ENCODE results near the gene CERK. TPM values are rescaled to one million over a fixed set of nuclear protein-coding genes. Genes with fewer than 3 reads are reported as not detected.

Gene CERK
- total and polyA plus RNA-seq, 2 of the 8 experiments (the other 6 are each of a cell fraction or from before 2014, with no cell fraction given) = 26.6 to 59.0 TPM

- no peak overlapping the region for H3K18ac ChIP-seq (ENCODE audit: extremely low read depth, low read length)
- H3K27me3 ChIP-seq (replicated peaks in 1 of 4; ENCODE audit: control insufficient read depth in 3 of 4, extremely low read depth in 1 of 4, insufficient read depth in 3 of 4, low read length in 3 of 4) = no peaks in the 10 kb centered on the region; a peak in 1 of 7 replicates
- ChIA-PET CTCF (ENCODE audit: partially characterized antibody) (interaction anchor here (0.8 to 3.4 kb wide), 6 partner anchors 12 to 46 kb away, joined by 3 to 15 read pairs (median 4); no protein-coding TSS in a partner anchor), POLR2A (ENCODE audit: partially characterized antibody) (interaction anchor here (0.6 kb wide), 2 partner anchors 18 to 59 kb away, joined by 3 read pairs; partner anchors contain the start of gene TBC1D22A)
- no peak overlapping the region for H2BK5ac ChIP-seq (ENCODE audit: low read depth, low read length)
- H4K20me1 ChIP-seq (replicated peaks in 1 of 2; ENCODE audit: control insufficient read depth in 1 of 2, insufficient read depth in 2 of 2, low read length in 2 of 2) = peaks cover 3 to 6% of the 10 kb centered on the region in 2 experiments
- H3K4me3 ChIP-seq (ENCODE audit: extremely low read depth in 1 of 4, insufficient read depth in 2 of 4, low read depth in 3 of 4, low read length in 4 of 4) = no peak overlapping the region
- H3K79me1 ChIP-seq (ENCODE audit: low read depth, low read length) = peaks cover 14% of the 10 kb centered on the region
- no peak overlapping the region for H3K23ac ChIP-seq (ENCODE audit: insufficient read length)
- H2BK20ac ChIP-seq (ENCODE audit: low read length) = no peak overlapping the region
- peaks cover 0 to 75% of the 10 kb centered on the region in 2 experiments; a peak in 2 of 4 replicates for H3K79me2 ChIP-seq (ENCODE audit: control insufficient read depth in 1 of 2, insufficient read depth in 2 of 2, low read length in 2 of 2)
- H3K4me1 ChIP-seq (replicated peaks in 1 of 4; ENCODE audit: control insufficient read depth in 3 of 4, insufficient read depth in 4 of 4, low read length in 3 of 4) = no peaks in the 10 kb centered on the region; a peak in 1 of 7 replicates
- 82% methylated on average over 9 of the region's 9 CpGs; no CpG with 5 or more reads in 1 of the 2 experiments for WGBS, 2 experiments (ENCODE audit: extremely low coverage in 1 of 2, insufficient coverage in 1 of 2, insufficient read length in 1 of 2, insufficient replicate concordance in 2 of 2, low coverage in 1 of 2, low lambda C conversion rate in 2 of 2, missing lambda C conversion rate in 1 of 2)
- no peak overlapping the region for H3K9ac ChIP-seq (replicated peaks in 1 of 4; ENCODE audit: extremely low read depth in 1 of 4, low read depth in 3 of 4, low read length in 3 of 4)
- H4K91ac ChIP-seq (replicated peaks; ENCODE audit: insufficient read length, low read length) = no peak overlapping the region
- no peak overlapping the region for H2BK15ac ChIP-seq (ENCODE audit: low read length)
- H4K5ac ChIP-seq (ENCODE audit: insufficient read length, low read depth, low read length) = no peak overlapping the region
- DNase-seq (ENCODE audit: low read depth in 1 of 2, low spot score in 2 of 2) (no peak), FAIRE-seq (no peak)
- H4K8ac ChIP-seq (ENCODE audit: extremely low read depth, insufficient read depth, low read length) = no peak overlapping the region
- H3K23me2 ChIP-seq (ENCODE audit: low read depth, low read length) = no peaks in the 10 kb centered on the region
- H2AK5ac ChIP-seq (ENCODE audit: low read depth, low read length) = no peak overlapping the region
- TF ChIP-seq POU5F1 (IDR thresholded peaks at IDR 0.05; ENCODE audit: low read depth, low read length) = no peak
- no peak for TF ChIP-seq TAF1 (IDR thresholded peaks at IDR 0.05; ENCODE audit: low read depth, low read length)
- TF ChIP-seq CREB1 (IDR thresholded peaks at IDR 0.05) = no peak
- TF ChIP-seq ASH2L (IDR thresholded peaks at IDR 0.05; ENCODE audit: low read length) = no peak
- TF ChIP-seq ZNF274 (IDR thresholded peaks at IDR 0.05; ENCODE audit: borderline replicate concordance, extremely low read depth, low read length) = no peak
- no peak for TF ChIP-seq SP2 (IDR thresholded peaks at IDR 0.05; ENCODE audit: low read length)
- TF ChIP-seq YY1 (IDR thresholded peaks at IDR 0.05; ENCODE audit: low read depth, low read length) = no peak
- TF ChIP-seq, protein P1, sequence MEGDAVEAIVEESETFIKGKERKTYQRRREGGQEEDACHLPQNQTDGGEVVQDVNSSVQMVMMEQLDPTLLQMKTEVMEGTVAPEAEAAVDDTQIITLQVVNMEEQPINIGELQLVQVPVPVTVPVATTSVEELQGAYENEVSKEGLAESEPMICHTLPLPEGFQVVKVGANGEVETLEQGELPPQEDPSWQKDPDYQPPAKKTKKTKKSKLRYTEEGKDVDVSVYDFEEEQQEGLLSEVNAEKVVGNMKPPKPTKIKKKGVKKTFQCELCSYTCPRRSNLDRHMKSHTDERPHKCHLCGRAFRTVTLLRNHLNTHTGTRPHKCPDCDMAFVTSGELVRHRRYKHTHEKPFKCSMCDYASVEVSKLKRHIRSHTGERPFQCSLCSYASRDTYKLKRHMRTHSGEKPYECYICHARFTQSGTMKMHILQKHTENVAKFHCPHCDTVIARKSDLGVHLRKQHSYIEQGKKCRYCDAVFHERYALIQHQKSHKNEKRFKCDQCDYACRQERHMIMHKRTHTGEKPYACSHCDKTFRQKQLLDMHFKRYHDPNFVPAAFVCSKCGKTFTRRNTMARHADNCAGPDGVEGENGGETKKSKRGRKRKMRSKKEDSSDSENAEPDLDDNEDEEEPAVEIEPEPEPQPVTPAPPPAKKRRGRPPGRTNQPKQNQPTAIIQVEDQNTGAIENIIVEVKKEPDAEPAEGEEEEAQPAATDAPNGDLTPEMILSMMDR (IDR thresholded peaks at IDR 0.05; ENCODE audit: control extremely low read depth in 1 of 3, insufficient read depth in 1 of 3, low read depth in 1 of 3, low read length in 3 of 3) = no peak
- TF ChIP-seq GTF2F1 (IDR thresholded peaks at IDR 0.05; ENCODE audit: borderline replicate concordance, low read depth, low read length) = no peak
- H3K14ac ChIP-seq (ENCODE audit: insufficient read length) = no peak overlapping the region
- no peak overlapping the region for H3K27ac ChIP-seq (ENCODE audit: low read depth, low read length)
- H3K4ac ChIP-seq (replicated peaks; ENCODE audit: insufficient read length, low read depth, low read length) = no peak overlapping the region
- no peaks in the 10 kb centered on the region for H3K36me3 ChIP-seq (ENCODE audit: control insufficient read depth in 2 of 4, insufficient read depth in 4 of 4, low read length in 3 of 4)
- no peak overlapping the region for H2AFZ ChIP-seq (ENCODE audit: low read length)
- H2BK120ac ChIP-seq (replicated peaks; ENCODE audit: low read depth, low read length) = no peak overlapping the region
- H3K4me2 ChIP-seq (ENCODE audit: insufficient read depth in 1 of 2, low read depth in 2 of 2, low read length in 2 of 2) = no peak overlapping the region
- no peaks in the 10 kb centered on the region for H3K9me3 ChIP-seq (ENCODE audit: insufficient read depth in 2 of 2, low read depth in 1 of 2, low read length in 1 of 2)
- H3K56ac ChIP-seq (replicated peaks; ENCODE audit: insufficient read length, low read depth, low read length) = no peak overlapping the region
- H2BK12ac ChIP-seq (ENCODE audit: low read depth, low read length) = no peak overlapping the region
Measured at GRCh38 chr22:46781291-46781690, 43.2 kb upstream of the CERK start.

Measured in H1 (cell line).